ENCODE results near the gene UNC5B. TPM values are rescaled to one million over a fixed set of nuclear protein-coding genes. Genes with fewer than 3 reads are reported as not detected.

UNC5B gene
- total and polyA plus RNA-seq, 2 donors = 2.2 to 4.2 TPM

DNA sequence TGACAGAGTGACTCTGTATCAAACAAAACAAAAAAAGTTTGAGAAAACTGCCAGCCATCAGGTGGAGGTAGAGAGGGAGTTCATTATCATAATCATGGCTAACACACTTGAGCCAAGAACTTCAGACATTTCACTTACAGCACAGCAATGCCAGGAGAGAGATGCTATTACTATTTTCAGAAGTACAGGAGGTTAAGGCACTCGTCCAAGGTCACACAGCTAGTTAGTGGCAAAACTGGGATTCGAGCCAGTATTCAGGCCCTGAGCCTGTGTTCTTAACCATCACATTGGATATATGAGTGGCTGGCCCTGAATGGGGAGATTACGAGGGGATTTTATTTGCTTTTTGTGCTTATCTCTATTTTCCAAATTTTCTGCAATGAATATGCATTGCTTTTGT lies 24.8 kb upstream of the UNC5B start:
- WGBS = 78% methylated on average over 3 of the region's 3 CpGs
- H3K4me1 ChIP-seq (ENCODE audit: control insufficient read depth in 2 of 2, insufficient read depth in 2 of 2, low read length in 2 of 2) = no peaks in the 10 kb centered on the region
- H3K4me3 ChIP-seq (ENCODE audit: low read length in 2 of 2) = no peak overlapping the region
- no peak overlapping the region for H3K27ac ChIP-seq (ENCODE audit: low read depth in 1 of 2, low read length in 1 of 2)
- no peak for DNase-seq (ENCODE audit: low read depth in 6 of 9, low spot score in 9 of 9)
- H3K36me3 ChIP-seq (ENCODE audit: control insufficient read depth in 2 of 2, insufficient read depth in 2 of 2, low read length in 1 of 2) = no peaks in the 10 kb centered on the region
- no peaks in the 10 kb centered on the region for H3K27me3 ChIP-seq (ENCODE audit: control insufficient read depth in 2 of 2, insufficient read depth in 1 of 2, low read length in 1 of 2)
- H3K9me3 ChIP-seq (ENCODE audit: control insufficient read depth in 2 of 2, insufficient read depth in 1 of 2, low read length in 1 of 2) = no peaks in the 10 kb centered on the region

DNA sequence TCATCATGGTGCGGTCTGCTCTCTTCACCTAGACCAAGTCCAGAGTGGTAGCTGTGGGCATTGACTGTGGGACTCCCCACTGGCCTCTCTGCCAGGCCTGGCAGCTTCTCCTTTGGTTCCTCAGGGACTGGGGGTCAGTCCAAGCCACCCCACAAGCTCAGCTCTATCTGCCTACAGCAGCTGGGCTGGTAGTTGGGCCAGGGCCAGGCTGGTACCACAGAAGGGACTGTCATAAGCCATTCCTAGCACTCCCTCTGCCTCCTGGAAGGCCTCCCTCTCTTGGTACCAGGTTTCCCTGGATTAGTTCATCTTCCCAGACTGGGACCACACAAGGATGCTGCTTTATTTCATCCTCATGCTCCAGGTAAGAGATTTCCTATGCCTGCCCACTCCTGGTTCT lies 24.2 kb upstream of the UNC5B start:
- H3K4me1 ChIP-seq (ENCODE audit: control insufficient read depth in 2 of 2, insufficient read depth in 2 of 2, low read length in 2 of 2) = peaks cover 0 to 4% of the 10 kb centered on the region in 2 donors
- no peak for DNase-seq (ENCODE audit: low read depth in 6 of 9, low spot score in 9 of 9)
- no peaks in the 10 kb centered on the region for H3K27me3 ChIP-seq (ENCODE audit: control insufficient read depth in 2 of 2, insufficient read depth in 1 of 2, low read length in 1 of 2)
- WGBS = 100% methylated on average over 1 of the region's 1 CpG
- H3K36me3 ChIP-seq (ENCODE audit: control insufficient read depth in 2 of 2, insufficient read depth in 2 of 2, low read length in 1 of 2) = no peaks in the 10 kb centered on the region
- H3K9me3 ChIP-seq (ENCODE audit: control insufficient read depth in 2 of 2, insufficient read depth in 1 of 2, low read length in 1 of 2) = no peaks in the 10 kb centered on the region
- no peak overlapping the region for H3K27ac ChIP-seq (ENCODE audit: low read depth in 1 of 2, low read length in 1 of 2)
- H3K4me3 ChIP-seq (ENCODE audit: low read length in 2 of 2) = no peak overlapping the region

DNA sequence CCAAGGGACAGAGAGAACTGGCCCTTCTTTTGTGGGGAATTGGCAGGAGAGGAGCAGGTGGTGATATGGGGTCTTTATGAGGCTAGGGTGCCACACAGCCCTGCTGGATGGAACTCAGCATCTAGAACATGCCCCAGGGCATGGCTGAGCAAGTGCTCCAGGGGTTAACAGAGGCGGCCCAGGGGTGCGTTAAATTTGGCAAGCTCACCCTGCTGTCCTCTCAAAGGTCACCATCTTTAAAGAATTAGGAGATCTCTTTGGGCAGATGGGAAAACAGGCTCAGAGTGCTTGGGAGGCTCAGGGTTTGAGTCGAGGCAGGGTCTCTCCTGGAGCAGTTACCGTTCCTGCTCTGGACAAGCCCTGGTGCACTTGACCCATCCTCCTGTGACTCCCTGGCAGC lies 21.4 kb upstream of the UNC5B start:
- Histone ChIP-seq H3K4me3 (ENCODE audit: low read length in 2 of 2) (no peak overlapping the region), H3K27me3 (ENCODE audit: control insufficient read depth in 2 of 2, insufficient read depth in 1 of 2, low read length in 1 of 2) (no peaks in the 10 kb centered on the region), H3K27ac (ENCODE audit: low read depth in 1 of 2, low read length in 1 of 2) (no peak overlapping the region), H3K4me1 (ENCODE audit: control insufficient read depth in 2 of 2, insufficient read depth in 2 of 2, low read length in 2 of 2) (peaks cover 16 to 28% of the 10 kb centered on the region in 2 donors), H3K9me3 (ENCODE audit: control insufficient read depth in 2 of 2, insufficient read depth in 1 of 2, low read length in 1 of 2) (peaks cover 0 to 3% of the 10 kb centered on the region in 2 donors), H3K36me3 (ENCODE audit: control insufficient read depth in 2 of 2, insufficient read depth in 2 of 2, low read length in 1 of 2) (no peaks in the 10 kb centered on the region)
- no peak for DNase-seq (ENCODE audit: low read depth in 6 of 9, low spot score in 9 of 9)
- WGBS = 90% methylated on average over 4 of the region's 4 CpGs

DNA sequence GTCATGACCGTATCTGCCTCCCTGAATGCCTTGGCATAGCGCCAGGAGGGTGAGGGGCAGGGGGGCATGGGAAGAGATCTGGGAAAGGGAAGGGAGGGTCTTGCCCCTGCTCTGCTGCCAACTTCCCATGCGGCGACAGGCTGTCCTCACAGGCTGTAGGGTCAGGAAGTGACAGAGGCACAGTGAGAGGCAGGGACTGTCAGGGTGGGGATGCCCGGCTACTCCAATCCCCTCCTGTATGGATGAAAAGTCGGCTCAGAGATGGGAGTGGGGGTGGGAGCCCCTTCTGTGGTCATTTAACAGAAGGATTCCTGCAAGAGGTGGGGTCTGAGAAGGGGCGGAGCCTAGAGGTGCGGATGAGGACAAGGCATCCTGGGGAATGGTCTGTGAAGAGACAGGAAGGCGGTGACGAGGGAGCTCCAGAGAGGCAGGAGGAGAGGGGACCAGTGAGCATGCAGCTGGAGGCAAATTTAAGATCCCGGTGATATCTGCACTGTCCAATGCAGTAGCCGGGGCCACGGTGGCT lies 20.8 kb upstream of the UNC5B start:
- DNase-seq (ENCODE audit: low read depth in 6 of 9, low spot score in 9 of 9) = no peak
- Histone ChIP-seq H3K4me3 (ENCODE audit: low read length in 2 of 2) (no peak overlapping the region), H3K36me3 (ENCODE audit: control insufficient read depth in 2 of 2, insufficient read depth in 2 of 2, low read length in 1 of 2) (no peaks in the 10 kb centered on the region), H3K27me3 (ENCODE audit: control insufficient read depth in 2 of 2, insufficient read depth in 1 of 2, low read length in 1 of 2) (no peaks in the 10 kb centered on the region), H3K4me1 (ENCODE audit: control insufficient read depth in 2 of 2, insufficient read depth in 2 of 2, low read length in 2 of 2) (peaks cover 17 to 33% of the 10 kb centered on the region in 2 donors), H3K27ac (ENCODE audit: low read depth in 1 of 2, low read length in 1 of 2) (no peak overlapping the region), H3K9me3 (ENCODE audit: control insufficient read depth in 2 of 2, insufficient read depth in 1 of 2, low read length in 1 of 2) (peaks cover 1 to 9% of the 10 kb centered on the region in 2 donors)
- WGBS = 81% methylated on average over 13 of the region's 13 CpGs

DNA sequence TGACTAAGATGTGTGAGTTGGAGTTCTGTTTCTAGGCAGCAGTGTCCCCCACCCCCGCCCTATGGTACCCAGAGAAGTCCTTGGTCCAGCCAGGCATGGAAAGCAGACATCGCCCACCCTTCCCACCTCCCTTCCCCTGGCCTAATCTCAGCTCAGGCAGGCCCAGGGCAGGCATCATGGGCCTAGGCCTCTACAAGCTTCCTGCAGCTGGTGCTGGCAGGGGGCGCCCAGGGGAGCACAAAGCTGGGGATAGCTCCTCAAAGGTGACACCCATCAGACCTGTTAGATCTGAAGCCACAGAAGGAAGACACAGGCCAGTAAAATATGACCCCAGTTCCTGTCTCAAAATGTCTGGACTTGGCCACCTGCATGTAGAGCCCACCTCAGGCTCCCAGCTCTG lies 18.9 kb upstream of the UNC5B start:
- 72% methylated on average over 3 of the region's 3 CpGs for WGBS
- H3K4me1 ChIP-seq (ENCODE audit: control insufficient read depth in 2 of 2, insufficient read depth in 2 of 2, low read length in 2 of 2) = peaks cover 17 to 33% of the 10 kb centered on the region in 2 donors
- DNase-seq (ENCODE audit: low read depth in 6 of 9, low spot score in 9 of 9) = peak in 4 of 9 donors; percentile 51 to 76 (median 54)
- H3K27ac ChIP-seq (ENCODE audit: low read depth in 1 of 2, low read length in 1 of 2) = peak overlapping the region in 1 of 2 donors; percentile 86
- H3K9me3 ChIP-seq (ENCODE audit: control insufficient read depth in 2 of 2, insufficient read depth in 1 of 2, low read length in 1 of 2) = peaks cover 1 to 14% of the 10 kb centered on the region in 2 donors
- no peaks in the 10 kb centered on the region for H3K36me3 ChIP-seq (ENCODE audit: control insufficient read depth in 2 of 2, insufficient read depth in 2 of 2, low read length in 1 of 2)
- no peak overlapping the region for H3K4me3 ChIP-seq (ENCODE audit: low read length in 2 of 2)
- no peaks in the 10 kb centered on the region for H3K27me3 ChIP-seq (ENCODE audit: control insufficient read depth in 2 of 2, insufficient read depth in 1 of 2, low read length in 1 of 2)

DNA sequence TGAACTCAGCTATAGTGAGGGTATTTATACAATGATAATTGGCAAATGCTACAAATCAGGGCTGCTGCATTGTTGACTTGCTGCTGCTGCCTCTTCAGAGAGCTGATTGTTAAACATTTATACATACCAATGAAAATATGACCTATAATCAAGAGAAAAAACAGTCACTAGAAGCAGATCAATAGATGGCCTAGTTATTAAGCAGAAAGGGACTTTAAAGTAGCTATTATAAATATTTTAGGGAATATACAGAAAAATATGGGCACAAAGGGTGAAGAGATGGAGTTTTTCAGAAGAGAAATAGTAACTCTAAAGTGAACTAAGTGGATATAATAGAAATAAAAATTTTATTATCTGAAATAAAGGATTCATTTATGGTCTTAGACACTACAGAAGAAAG lies 14.4 kb upstream of the UNC5B start:
- H3K4me1 ChIP-seq (ENCODE audit: control insufficient read depth in 2 of 2, insufficient read depth in 2 of 2, low read length in 2 of 2) = peaks cover 17 to 32% of the 10 kb centered on the region in 2 donors
- no peak overlapping the region for H3K4me3 ChIP-seq (ENCODE audit: low read length in 2 of 2)
- H3K36me3 ChIP-seq (ENCODE audit: control insufficient read depth in 2 of 2, insufficient read depth in 2 of 2, low read length in 1 of 2) = no peaks in the 10 kb centered on the region
- H3K9me3 ChIP-seq (ENCODE audit: control insufficient read depth in 2 of 2, insufficient read depth in 1 of 2, low read length in 1 of 2) = peaks cover 1 to 17% of the 10 kb centered on the region in 2 donors
- DNase-seq (ENCODE audit: low read depth in 6 of 9, low spot score in 9 of 9) = no peak
- H3K27ac ChIP-seq (ENCODE audit: low read depth in 1 of 2, low read length in 1 of 2) = no peak overlapping the region
- no peaks in the 10 kb centered on the region for H3K27me3 ChIP-seq (ENCODE audit: control insufficient read depth in 2 of 2, insufficient read depth in 1 of 2, low read length in 1 of 2)

DNA sequence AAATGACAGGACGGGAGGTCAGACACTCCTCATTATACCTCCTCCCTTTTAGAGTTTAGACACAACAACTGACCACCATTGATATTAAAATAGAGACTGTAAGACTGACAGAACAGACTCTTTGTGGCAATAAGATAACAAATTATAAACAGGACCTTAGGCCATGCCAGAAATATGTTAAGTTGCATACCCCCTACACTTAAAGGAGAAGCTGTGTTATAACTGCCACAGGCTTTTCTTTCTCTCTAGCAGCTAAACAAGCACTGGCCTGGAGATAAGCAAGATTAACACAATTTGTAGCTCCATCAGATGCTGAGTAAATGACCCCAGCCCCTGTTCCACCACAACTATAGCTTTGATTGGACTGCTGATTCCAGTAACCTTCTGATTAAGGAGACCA lies 10.5 kb upstream of the UNC5B start:
- Histone ChIP-seq H3K27ac (ENCODE audit: low read depth in 1 of 2, low read length in 1 of 2) (no peak overlapping the region), H3K36me3 (ENCODE audit: control insufficient read depth in 2 of 2, insufficient read depth in 2 of 2, low read length in 1 of 2) (no peaks in the 10 kb centered on the region), H3K4me3 (ENCODE audit: low read length in 2 of 2) (no peak overlapping the region), H3K9me3 (ENCODE audit: control insufficient read depth in 2 of 2, insufficient read depth in 1 of 2, low read length in 1 of 2) (peaks cover 0 to 6% of the 10 kb centered on the region in 2 donors), H3K27me3 (ENCODE audit: control insufficient read depth in 2 of 2, insufficient read depth in 1 of 2, low read length in 1 of 2) (no peaks in the 10 kb centered on the region), H3K4me1 (ENCODE audit: control insufficient read depth in 2 of 2, insufficient read depth in 2 of 2, low read length in 2 of 2) (peaks cover 0 to 8% of the 10 kb centered on the region in 2 donors)
- no peak for DNase-seq (ENCODE audit: low read depth in 6 of 9, low spot score in 9 of 9)
- WGBS = 97% methylated on average over 1 of the region's 1 CpG

DNA sequence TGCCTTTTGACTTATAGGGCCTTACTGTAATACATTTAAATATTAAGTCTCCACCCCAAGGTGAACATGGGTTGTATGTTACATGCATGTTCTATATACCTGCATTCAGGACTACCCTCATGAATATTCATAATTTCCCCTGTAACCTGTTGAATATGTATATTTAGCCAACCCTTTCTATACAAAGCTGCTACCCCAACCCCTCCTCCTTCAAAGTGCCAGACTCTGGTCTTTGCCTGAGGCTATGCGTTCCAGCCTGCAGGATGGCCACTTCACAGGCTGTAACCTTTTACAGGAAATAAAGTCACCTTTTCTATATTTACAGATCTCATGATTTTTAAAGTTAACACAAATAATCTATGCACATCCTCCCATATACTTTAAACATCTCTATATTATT lies 10.1 kb upstream of the UNC5B start:
- WGBS = 99% methylated on average over 1 of the region's 1 CpG
- H3K36me3 ChIP-seq (ENCODE audit: control insufficient read depth in 2 of 2, insufficient read depth in 2 of 2, low read length in 1 of 2) = no peaks in the 10 kb centered on the region
- H3K4me3 ChIP-seq (ENCODE audit: low read length in 2 of 2) = no peak overlapping the region
- H3K27ac ChIP-seq (ENCODE audit: low read depth in 1 of 2, low read length in 1 of 2) = no peak overlapping the region
- DNase-seq (ENCODE audit: low read depth in 6 of 9, low spot score in 9 of 9) = no peak
- no peaks in the 10 kb centered on the region for H3K27me3 ChIP-seq (ENCODE audit: control insufficient read depth in 2 of 2, insufficient read depth in 1 of 2, low read length in 1 of 2)
- peaks cover 0 to 5% of the 10 kb centered on the region in 2 donors for H3K9me3 ChIP-seq (ENCODE audit: control insufficient read depth in 2 of 2, insufficient read depth in 1 of 2, low read length in 1 of 2)
- peaks cover 0 to 8% of the 10 kb centered on the region in 2 donors for H3K4me1 ChIP-seq (ENCODE audit: control insufficient read depth in 2 of 2, insufficient read depth in 2 of 2, low read length in 2 of 2)

DNA sequence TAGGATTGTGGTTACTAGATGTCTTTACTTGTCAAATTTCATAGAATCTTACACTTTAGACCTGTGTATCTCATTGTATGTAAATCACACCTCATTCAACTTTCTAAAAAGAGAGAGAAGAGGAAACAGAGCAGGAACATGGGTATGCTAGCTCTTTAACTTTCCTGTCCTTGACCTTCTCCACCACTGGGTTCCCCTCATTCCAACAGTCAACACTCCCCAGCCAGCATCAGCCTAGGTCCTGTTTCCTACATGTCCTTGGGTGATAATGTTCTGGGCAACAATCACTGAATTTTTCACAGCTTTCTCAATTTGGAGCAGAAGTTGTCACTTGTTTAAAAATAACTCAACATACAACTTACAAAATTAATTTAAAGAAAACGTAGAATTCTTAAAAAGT lies 9.2 kb upstream of the UNC5B start:
- no peaks in the 10 kb centered on the region for H3K27me3 ChIP-seq (ENCODE audit: control insufficient read depth in 2 of 2, insufficient read depth in 1 of 2, low read length in 1 of 2)
- DNase-seq (ENCODE audit: low read depth in 6 of 9, low spot score in 9 of 9) = no peak
- H3K9me3 ChIP-seq (ENCODE audit: control insufficient read depth in 2 of 2, insufficient read depth in 1 of 2, low read length in 1 of 2) = peaks cover 0 to 3% of the 10 kb centered on the region in 2 donors
- H3K27ac ChIP-seq (ENCODE audit: low read depth in 1 of 2, low read length in 1 of 2) = no peak overlapping the region
- no peaks in the 10 kb centered on the region for H3K36me3 ChIP-seq (ENCODE audit: control insufficient read depth in 2 of 2, insufficient read depth in 2 of 2, low read length in 1 of 2)
- 97% methylated on average over 1 of the region's 1 CpG for WGBS
- no peak overlapping the region for H3K4me3 ChIP-seq (ENCODE audit: low read length in 2 of 2)
- H3K4me1 ChIP-seq (ENCODE audit: control insufficient read depth in 2 of 2, insufficient read depth in 2 of 2, low read length in 2 of 2) = peaks cover 0 to 10% of the 10 kb centered on the region in 2 donors
